Cardiac muscle cell (in vitro differentiated cells and primary cell): ENCODE measurements around the gene CDKN2C. TPM values are rescaled to one million over a fixed set of nuclear protein-coding genes. Genes with fewer than 3 reads are reported as not detected.

Experiments
- DNase-seq, 2 donors: peaks; one replicate each; pipeline versions ENCODE4 v3.0.0 to v3.0.0-alpha.2; 2010 to 2017; ENCODE audit warnings: low read depth in 1 of 2, low spot score in 1 of 2
- H3K27ac ChIP-seq: fragments of 200-600 bp; sonication (generic); 2 replicates; pipeline ENCODE4 v1.5.1; 2016
- H3K27me3 ChIP-seq: fragments of 200-600 bp; sonication (generic); 2 replicates; pipeline ENCODE4 v1.6.0; 2016; ENCODE audit warnings: control low read depth
- H3K36me3 ChIP-seq: fragments of 200-600 bp; sonication (generic); 2 replicates; pipeline ENCODE4 v1.5.1; 2016; ENCODE audit warnings: control low read depth
- H3K4me1 ChIP-seq: fragments of 200-600 bp; sonication (generic); 2 replicates; pipeline ENCODE4 v1.8.1; 2017; ENCODE audit warnings: low read depth, mild to moderate bottlenecking, mixed run types
- H3K4me3 ChIP-seq: fragments of 200-600 bp; sonication (generic); 2 replicates; pipeline ENCODE4 v1.5.1; 2016; ENCODE audit warnings: mild to moderate bottlenecking
- H3K9me3 ChIP-seq: fragments of 200-600 bp; sonication (generic); 2 replicates; pipeline ENCODE4 v1.5.1; 2017; ENCODE audit warnings: low read depth, mild to moderate bottlenecking, control low read depth
- polyA plus RNA-seq: library from polyadenylated mRNA; unstranded; fragments of >200 nt; fragmentation: Nextera tagmentation; extraction: Ambion mirVana; gene quantifications from 2 replicates; pipeline ENCODE4 v1.2.1, GENCODE V29; 2016
- total RNA-seq: library from RNA; depleted of rRNA; stranded (reverse); fragments of >200 nt; gene quantifications from 2 replicates; pipeline ENCODE4 v1.2.3, GENCODE V29; 2016
- TF ChIP-seq, protein P1 (sequence below): IDR thresholded peaks from 2 replicates; pipeline ENCODE4 v1.5.1; 2012; ENCODE audit warnings: low read depth, mild to moderate bottlenecking, low read length

The CDKN2C gene
- total and polyA plus RNA-seq, 2 experiments from 2014 or later, result 0.54 to 5.5 TPM

DNA sequence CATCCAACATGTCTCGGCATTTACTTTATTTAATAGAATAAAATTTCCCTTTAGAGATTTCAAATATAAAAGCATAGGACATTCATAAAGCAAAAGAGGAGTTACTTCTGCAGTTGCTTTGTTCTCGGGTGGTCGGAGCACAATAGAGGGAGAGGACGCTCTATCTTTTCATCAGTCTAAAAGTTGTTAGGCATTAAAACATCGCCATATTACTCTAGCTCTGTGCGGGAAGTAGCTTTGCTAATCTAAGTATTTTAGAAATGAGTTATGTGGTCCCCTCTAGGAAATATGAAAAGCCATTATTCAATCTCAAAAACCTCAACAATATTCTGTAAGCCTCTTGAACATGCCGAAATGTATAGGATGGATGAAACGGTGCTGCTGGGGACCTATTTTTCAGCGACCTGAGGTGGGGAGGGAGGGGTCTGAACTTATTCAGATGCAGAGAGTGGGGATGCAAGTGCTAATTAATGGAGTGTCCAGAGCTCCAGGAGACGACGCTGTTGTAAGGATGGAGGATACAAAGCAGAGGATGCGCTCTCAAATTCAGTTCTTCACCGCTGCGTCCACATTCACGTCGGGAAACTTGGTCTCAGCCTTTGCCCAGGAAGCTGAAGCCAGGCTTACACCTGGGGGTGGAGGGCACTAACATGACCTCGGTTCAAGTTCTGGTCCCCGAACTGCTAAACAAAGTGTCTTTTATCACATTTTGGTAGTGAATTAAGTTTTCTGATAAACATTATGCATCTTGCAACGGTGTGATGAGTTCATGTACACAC is 6.3 kb downstream of the CDKN2C start:
- TF ChIP-seq, protein P1, sequence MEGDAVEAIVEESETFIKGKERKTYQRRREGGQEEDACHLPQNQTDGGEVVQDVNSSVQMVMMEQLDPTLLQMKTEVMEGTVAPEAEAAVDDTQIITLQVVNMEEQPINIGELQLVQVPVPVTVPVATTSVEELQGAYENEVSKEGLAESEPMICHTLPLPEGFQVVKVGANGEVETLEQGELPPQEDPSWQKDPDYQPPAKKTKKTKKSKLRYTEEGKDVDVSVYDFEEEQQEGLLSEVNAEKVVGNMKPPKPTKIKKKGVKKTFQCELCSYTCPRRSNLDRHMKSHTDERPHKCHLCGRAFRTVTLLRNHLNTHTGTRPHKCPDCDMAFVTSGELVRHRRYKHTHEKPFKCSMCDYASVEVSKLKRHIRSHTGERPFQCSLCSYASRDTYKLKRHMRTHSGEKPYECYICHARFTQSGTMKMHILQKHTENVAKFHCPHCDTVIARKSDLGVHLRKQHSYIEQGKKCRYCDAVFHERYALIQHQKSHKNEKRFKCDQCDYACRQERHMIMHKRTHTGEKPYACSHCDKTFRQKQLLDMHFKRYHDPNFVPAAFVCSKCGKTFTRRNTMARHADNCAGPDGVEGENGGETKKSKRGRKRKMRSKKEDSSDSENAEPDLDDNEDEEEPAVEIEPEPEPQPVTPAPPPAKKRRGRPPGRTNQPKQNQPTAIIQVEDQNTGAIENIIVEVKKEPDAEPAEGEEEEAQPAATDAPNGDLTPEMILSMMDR, result no peak
- Histone ChIP-seq H3K27me3 (peaks cover 100% of the 10 kb centered on the region), H3K27ac (no peak overlapping the region), H3K36me3 (no peaks in the 10 kb centered on the region), H3K4me3 (no peak overlapping the region), H3K4me1 (no peaks in the 10 kb centered on the region), H3K9me3 (no peaks in the 10 kb centered on the region)
- DNase-seq, result no peak

DNA sequence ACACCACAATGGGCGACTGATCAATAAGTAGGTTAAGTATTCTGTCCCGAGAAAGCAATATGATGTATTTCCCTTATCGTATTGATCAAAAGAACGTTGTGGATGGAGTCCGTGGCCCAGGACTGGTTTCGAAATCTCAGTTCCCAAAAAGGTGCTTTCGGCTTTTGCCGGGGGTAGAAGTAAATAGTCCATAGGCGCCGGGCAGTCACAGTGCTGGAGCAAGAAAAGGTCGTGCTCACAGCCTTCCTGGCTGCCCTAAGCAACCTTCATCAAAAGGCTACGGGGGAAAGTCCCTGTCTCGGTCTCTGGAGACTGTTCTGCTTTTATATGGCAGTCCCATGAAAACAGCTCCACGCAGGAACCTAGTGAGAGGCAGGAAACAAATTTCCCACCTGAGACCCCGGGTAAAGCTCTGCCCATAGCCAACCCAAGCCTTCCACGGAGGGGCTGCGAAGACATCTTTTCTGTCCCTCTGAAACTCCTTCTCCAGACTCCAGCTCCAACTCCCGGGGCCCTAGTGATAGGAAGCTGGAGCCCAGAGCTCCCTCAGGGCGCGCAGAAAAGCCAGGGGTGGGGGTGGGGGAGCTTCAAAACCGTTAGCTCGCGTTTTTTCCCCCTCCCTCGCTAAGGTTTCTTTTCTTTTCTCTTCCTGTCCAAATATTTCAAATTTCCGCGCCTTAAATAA is 7.0 kb downstream of the CDKN2C start:
- Histone ChIP-seq H3K27me3 (peaks cover 100% of the 10 kb centered on the region), H3K4me1 (no peaks in the 10 kb centered on the region), H3K4me3 (peak overlapping the region; percentile 43), H3K36me3 (no peaks in the 10 kb centered on the region), H3K27ac (no peak overlapping the region), H3K9me3 (no peaks in the 10 kb centered on the region)
- TF ChIP-seq, protein P1, result no peak
- peak in 1 of 2 donors; percentile 58 for DNase-seq

DNA sequence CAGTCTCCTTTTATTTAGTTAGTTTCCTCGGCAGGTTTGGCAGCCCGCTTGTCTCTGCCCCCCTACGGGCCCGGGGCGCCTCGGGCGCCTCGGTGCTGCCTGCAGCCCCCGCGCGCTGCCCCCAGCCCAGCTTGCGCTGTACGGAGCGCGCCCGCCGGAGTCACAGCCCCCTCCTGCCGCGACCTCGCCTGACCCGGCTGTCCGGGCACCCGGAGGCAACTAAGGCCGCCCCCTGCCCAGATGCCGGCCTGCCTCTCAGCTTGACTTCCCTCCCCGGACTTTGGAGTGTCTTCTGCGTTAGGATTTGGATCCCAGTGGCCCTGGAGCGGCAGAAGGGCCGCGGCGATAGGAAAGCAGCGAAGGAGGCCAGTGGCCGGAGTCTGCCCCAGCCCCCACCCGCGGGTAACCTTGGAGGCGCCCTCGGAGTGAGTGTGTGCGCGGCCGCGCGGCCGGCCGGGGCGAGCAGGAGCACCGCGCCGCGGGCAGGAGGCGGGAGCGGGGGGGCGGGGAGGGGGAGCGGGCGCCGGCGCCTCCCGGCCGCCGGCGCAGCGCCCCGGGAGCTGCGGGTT is 7.6 kb downstream of the CDKN2C start:
- H3K27me3 ChIP-seq, result peaks cover 100% of the 10 kb centered on the region
- H3K4me3 ChIP-seq, result peak overlapping the region; percentile 43
- H3K4me1 ChIP-seq, result no peaks in the 10 kb centered on the region
- no peaks in the 10 kb centered on the region for H3K36me3 ChIP-seq
- H3K27ac ChIP-seq, result no peak overlapping the region
- TF ChIP-seq, protein P1, result no peak
- H3K9me3 ChIP-seq, result no peaks in the 10 kb centered on the region
- DNase-seq, result peak; percentile 47 to 66

DNA sequence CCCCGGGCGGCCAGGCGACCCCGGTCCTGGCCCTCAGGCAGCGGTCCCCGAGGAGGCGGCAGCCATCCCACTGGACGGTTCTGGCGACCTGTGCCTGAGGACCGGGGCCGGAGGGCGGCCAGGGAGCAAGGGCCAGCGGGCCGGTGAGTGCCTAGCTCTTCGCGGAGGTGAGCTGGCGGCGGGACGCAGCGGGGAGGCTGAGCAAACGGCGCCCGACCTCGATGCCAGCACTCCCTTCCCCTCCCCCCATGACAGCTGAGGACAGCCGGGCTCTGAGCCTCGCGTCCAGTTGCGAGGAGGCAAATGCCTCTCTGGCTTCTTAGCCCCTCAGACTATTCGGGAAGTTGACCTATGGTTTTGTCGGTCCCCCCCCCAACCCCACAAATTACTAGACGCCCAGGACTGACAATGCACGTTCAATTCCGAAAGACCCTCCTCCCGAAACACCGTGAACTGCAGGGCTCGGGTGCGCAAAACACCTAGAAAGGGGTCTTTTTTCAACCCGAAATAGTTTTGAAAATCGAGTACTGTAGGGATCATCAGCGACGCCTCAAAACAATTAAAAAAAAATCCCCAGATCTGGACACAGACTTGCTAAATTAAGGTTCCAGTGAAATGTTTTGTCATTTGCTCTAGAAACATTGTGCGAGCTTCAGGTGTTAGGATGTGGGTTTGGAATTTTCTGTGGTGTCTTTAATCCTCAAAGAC is 8.3 kb downstream of the CDKN2C start:
- peak; percentile 47 to 65 for DNase-seq
- Histone ChIP-seq H3K9me3 (no peaks in the 10 kb centered on the region), H3K4me3 (peak overlapping the region; percentile 43), H3K4me1 (no peaks in the 10 kb centered on the region), H3K27me3 (peaks cover 100% of the 10 kb centered on the region), H3K27ac (no peak overlapping the region), H3K36me3 (no peaks in the 10 kb centered on the region)
- TF ChIP-seq, protein P1, result no peak
